ENCODE measurements around the gene SLC2A3. TPM values are rescaled to one million over a fixed set of nuclear protein-coding genes. Genes with fewer than 3 reads are reported as not detected.
"Not testable (repeated sequence)": the region's sequence is repeated elsewhere in the genome, so short reads cannot be mapped to it uniquely, and the experiment has no call there.

Gene SLC2A3
- total RNA-seq, 1 donor from 2014 or later, result 80.3 TPM

DNA sequence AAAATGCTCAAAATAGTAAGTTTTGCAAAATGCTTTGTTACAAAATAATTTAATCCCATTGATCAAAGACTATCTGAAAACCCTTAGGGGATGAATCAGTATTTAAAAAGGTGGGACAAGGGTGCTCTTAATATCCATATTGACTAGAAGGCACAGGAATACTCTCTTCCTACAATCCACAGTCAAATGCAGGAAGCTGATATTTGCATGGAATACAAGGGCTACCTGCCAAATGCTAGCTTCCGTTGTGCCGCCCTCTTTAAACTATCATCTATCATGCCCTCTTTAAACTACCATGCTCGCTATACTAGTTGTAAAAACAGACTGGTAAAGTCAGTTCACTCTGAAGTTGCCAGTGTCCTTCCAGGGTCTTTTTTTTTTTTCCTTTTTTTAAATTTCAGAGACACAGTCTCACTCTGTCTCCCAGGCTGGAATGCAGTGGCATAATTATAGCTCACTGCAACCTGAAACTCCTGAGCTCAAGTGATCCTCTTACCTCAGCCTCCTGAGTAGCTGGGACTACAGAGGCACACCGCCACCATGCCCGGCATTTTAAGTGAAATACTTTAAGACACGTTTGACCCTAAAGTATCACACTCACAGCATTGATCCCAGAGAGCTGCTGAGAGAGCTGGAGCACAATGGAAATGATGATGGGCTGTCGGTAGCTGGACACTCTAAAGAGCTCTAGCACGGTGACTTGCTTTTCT, 6.7 kb downstream of the SLC2A3 start:
- TF ChIP-seq CTCF (IDR thresholded peaks at IDR 0.05), result no peak
- DNase-seq (ENCODE audit: extremely low spot score, unreplicated experiment), result no peak
- Mint-ChIP-seq H3K4me3 (ENCODE audit: unreplicated experiment) (no peak overlapping the region), H3K9me3 (ENCODE audit: unreplicated experiment) (no peaks in the 10 kb centered on the region), H3K27ac (ENCODE audit: unreplicated experiment) (no peak overlapping the region), H3K36me3 (ENCODE audit: unreplicated experiment) (peaks cover 50% of the 10 kb centered on the region), H3K4me1 (ENCODE audit: unreplicated experiment) (peaks cover 4% of the 10 kb centered on the region), H3K27me3 (ENCODE audit: unreplicated experiment) (no peaks in the 10 kb centered on the region)

GRCh38 chr12:7927470-7927869, 8.5 kb downstream of the SLC2A3 start:
- H3K27me3 Mint-ChIP-seq (ENCODE audit: unreplicated experiment), result no peaks in the 10 kb centered on the region
- peaks cover 58% of the 10 kb centered on the region for H3K36me3 Mint-ChIP-seq (ENCODE audit: unreplicated experiment)
- no peak for TF ChIP-seq CTCF (IDR thresholded peaks at IDR 0.05)
- no peak for DNase-seq (ENCODE audit: extremely low spot score, unreplicated experiment)
- no peak overlapping the region for H3K4me3 Mint-ChIP-seq (ENCODE audit: unreplicated experiment)
- no peaks in the 10 kb centered on the region for H3K9me3 Mint-ChIP-seq (ENCODE audit: unreplicated experiment)
- no peak overlapping the region for H3K27ac Mint-ChIP-seq (ENCODE audit: unreplicated experiment)
- peaks cover 4% of the 10 kb centered on the region for H3K4me1 Mint-ChIP-seq (ENCODE audit: unreplicated experiment)

DNA sequence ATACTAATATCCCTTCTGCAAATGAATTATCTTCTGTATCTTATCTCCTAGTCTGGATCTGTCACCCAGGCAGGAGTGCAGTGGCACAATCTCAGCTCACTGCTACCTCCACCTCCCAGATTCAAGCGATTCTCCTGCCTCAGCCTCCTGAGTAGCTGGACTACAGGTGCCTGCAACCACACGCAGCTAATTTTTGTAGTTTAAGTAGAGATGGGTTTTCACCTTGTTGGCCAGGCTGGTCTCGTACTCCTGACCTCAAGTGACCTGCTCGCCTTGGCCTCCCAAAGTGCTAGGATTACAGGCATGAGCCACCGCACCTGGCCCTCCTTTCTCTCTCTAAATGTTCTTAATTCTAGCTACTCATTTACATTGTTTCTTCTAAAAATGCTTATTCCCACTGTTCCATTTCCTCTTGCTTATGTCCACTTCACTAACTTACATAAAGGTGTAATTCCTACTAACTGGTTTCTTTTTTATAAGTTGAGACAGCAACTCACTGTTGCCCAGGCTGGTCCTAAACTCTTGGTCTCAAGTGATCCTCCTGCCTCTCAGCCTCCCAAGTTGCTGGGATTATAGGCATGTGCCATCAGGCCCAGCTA, 9.8 kb downstream of the SLC2A3 start:
- H3K4me3 Mint-ChIP-seq (ENCODE audit: unreplicated experiment); H3K27me3 Mint-ChIP-seq (ENCODE audit: unreplicated experiment); H3K4me1 Mint-ChIP-seq (ENCODE audit: unreplicated experiment); H3K9me3 Mint-ChIP-seq (ENCODE audit: unreplicated experiment); H3K27ac Mint-ChIP-seq (ENCODE audit: unreplicated experiment); DNase-seq (ENCODE audit: extremely low spot score, unreplicated experiment): not testable (repeated sequence)
- H3K36me3 Mint-ChIP-seq (ENCODE audit: unreplicated experiment), result peaks cover 66% of the 10 kb centered on the region

GRCh38 chr12:7923241-7924236, 12.4 kb downstream of the SLC2A3 start:
- H3K36me3 Mint-ChIP-seq (ENCODE audit: unreplicated experiment), result peaks cover 69% of the 10 kb centered on the region
- H3K9me3 Mint-ChIP-seq (ENCODE audit: unreplicated experiment), result no peaks in the 10 kb centered on the region
- peaks cover 2% of the 10 kb centered on the region for H3K4me1 Mint-ChIP-seq (ENCODE audit: unreplicated experiment)
- no peaks in the 10 kb centered on the region for H3K27me3 Mint-ChIP-seq (ENCODE audit: unreplicated experiment)
- H3K4me3 Mint-ChIP-seq (ENCODE audit: unreplicated experiment), result no peak overlapping the region
- no peak for TF ChIP-seq CTCF (IDR thresholded peaks at IDR 0.05)
- H3K27ac Mint-ChIP-seq (ENCODE audit: unreplicated experiment), result no peak overlapping the region
- no peak for DNase-seq (ENCODE audit: extremely low spot score, unreplicated experiment)

DNA sequence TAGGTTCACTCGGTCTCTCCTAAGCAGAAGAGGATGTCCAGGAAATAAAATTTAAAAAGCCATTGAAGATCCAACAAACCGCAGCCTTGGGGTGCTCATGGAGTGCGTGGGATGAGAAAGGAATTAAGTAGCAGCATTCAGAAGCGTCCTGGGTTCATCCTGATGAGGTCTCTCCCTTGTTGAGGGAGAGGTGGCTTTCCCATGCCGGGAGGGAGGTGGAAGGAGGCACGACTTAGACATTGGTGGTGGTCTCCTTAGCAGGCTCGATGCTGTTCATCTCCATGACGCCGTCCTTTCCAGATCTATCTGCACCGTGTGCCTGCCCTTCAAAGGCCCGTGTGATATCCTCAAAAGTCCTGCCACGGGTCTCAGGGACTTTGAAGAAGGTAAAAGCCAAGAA, 14.8 kb downstream of the SLC2A3 start:
- H3K4me3 Mint-ChIP-seq (ENCODE audit: unreplicated experiment); H3K4me1 Mint-ChIP-seq (ENCODE audit: unreplicated experiment); H3K27me3 Mint-ChIP-seq (ENCODE audit: unreplicated experiment); H3K27ac Mint-ChIP-seq (ENCODE audit: unreplicated experiment); DNase-seq (ENCODE audit: extremely low spot score, unreplicated experiment); H3K9me3 Mint-ChIP-seq (ENCODE audit: unreplicated experiment): not testable (repeated sequence)
- H3K36me3 Mint-ChIP-seq (ENCODE audit: unreplicated experiment), result peaks cover 61% of the 10 kb centered on the region

DNA sequence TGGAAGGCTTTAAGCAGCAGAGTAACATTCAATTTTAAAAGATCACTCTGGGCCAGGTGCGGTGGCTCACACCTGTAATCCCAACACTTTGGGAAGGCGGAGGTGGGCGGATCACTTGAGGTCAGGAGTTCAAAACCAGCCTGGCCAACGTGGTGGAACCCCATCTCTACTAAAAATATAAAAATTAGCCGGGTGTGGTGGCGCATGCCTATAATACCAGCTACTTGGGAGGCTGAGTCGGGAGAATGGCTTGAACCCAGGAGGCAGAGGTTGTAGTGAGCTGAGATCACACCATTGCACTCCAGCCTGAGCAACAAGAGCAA, 17.8 kb downstream of the SLC2A3 start:
- H3K27ac Mint-ChIP-seq (ENCODE audit: unreplicated experiment); H3K4me3 Mint-ChIP-seq (ENCODE audit: unreplicated experiment); DNase-seq (ENCODE audit: extremely low spot score, unreplicated experiment); H3K4me1 Mint-ChIP-seq (ENCODE audit: unreplicated experiment); H3K9me3 Mint-ChIP-seq (ENCODE audit: unreplicated experiment); H3K27me3 Mint-ChIP-seq (ENCODE audit: unreplicated experiment): not testable (repeated sequence)
- peaks cover 47% of the 10 kb centered on the region for H3K36me3 Mint-ChIP-seq (ENCODE audit: unreplicated experiment)
